Osteocyte (in vitro differentiated cells): ENCODE data around the gene METAP1. TPM values are rescaled to one million over a fixed set of nuclear protein-coding genes. Genes with fewer than 3 reads are reported as not detected.

Experiments
- DNase-seq: peaks from one replicate; pipeline ENCODE4 v3.0.0; 2021; ENCODE audit warnings: mixed read lengths; ENCODE audit not compliant: unreplicated experiment; ENCODE audit errors: extremely low spot score
- H3K27ac Mint-ChIP-seq: one replicate; pipeline ENCODE4 v1.8.0; 2021; ENCODE audit warnings: mild to moderate bottlenecking, mixed read lengths; ENCODE audit not compliant: unreplicated experiment
- H3K27me3 Mint-ChIP-seq: one replicate; pipeline ENCODE4 v1.8.0; 2021; ENCODE audit warnings: mixed read lengths; ENCODE audit not compliant: unreplicated experiment
- H3K36me3 Mint-ChIP-seq: one replicate; pipeline ENCODE4 v1.8.0; 2021; ENCODE audit warnings: mixed read lengths; ENCODE audit not compliant: unreplicated experiment
- H3K4me1 Mint-ChIP-seq: one replicate; pipeline ENCODE4 v1.8.0; 2021; ENCODE audit warnings: mixed read lengths; ENCODE audit not compliant: unreplicated experiment
- H3K4me3 Mint-ChIP-seq: one replicate; pipeline ENCODE4 v1.8.0; 2021; ENCODE audit warnings: mild to moderate bottlenecking, moderate library complexity, mixed read lengths; ENCODE audit not compliant: unreplicated experiment
- H3K9me3 Mint-ChIP-seq: one replicate; pipeline ENCODE4 v1.8.0; 2021; ENCODE audit warnings: mixed read lengths; ENCODE audit not compliant: unreplicated experiment
- total RNA-seq: library from RNA; stranded (reverse); gene quantifications from 2 replicates; pipeline ENCODE4 v1.2.1, GENCODE V29; 2021
- TF ChIP-seq, protein P1 (sequence below): fragments of 200-600 bp; sonication (generic); IDR thresholded peaks from 2 replicates; pipeline ENCODE4 v1.5.0; 2021; ENCODE audit warnings: antibody characterized with exemption, mild to moderate bottlenecking, moderate library complexity

The METAP1 gene
- total RNA-seq, 1 donor from 2014 or later = 28.7 TPM

GRCh38 chr4:99025506-99025905, 30.0 kb downstream of the METAP1 start:
- DNase-seq = no peak
- H3K27ac Mint-ChIP-seq = no peak overlapping the region
- H3K9me3 Mint-ChIP-seq = peaks cover 11% of the 10 kb centered on the region
- TF ChIP-seq, protein P1, sequence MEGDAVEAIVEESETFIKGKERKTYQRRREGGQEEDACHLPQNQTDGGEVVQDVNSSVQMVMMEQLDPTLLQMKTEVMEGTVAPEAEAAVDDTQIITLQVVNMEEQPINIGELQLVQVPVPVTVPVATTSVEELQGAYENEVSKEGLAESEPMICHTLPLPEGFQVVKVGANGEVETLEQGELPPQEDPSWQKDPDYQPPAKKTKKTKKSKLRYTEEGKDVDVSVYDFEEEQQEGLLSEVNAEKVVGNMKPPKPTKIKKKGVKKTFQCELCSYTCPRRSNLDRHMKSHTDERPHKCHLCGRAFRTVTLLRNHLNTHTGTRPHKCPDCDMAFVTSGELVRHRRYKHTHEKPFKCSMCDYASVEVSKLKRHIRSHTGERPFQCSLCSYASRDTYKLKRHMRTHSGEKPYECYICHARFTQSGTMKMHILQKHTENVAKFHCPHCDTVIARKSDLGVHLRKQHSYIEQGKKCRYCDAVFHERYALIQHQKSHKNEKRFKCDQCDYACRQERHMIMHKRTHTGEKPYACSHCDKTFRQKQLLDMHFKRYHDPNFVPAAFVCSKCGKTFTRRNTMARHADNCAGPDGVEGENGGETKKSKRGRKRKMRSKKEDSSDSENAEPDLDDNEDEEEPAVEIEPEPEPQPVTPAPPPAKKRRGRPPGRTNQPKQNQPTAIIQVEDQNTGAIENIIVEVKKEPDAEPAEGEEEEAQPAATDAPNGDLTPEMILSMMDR = no peak
- H3K4me3 Mint-ChIP-seq = no peak overlapping the region
- H3K36me3 Mint-ChIP-seq = peaks cover 12% of the 10 kb centered on the region
- no peaks in the 10 kb centered on the region for H3K27me3 Mint-ChIP-seq
- peaks cover 17% of the 10 kb centered on the region for H3K4me1 Mint-ChIP-seq

GRCh38 chr4:99027304-99027703, 31.8 kb downstream of the METAP1 start:
- Mint-ChIP-seq H3K4me1 (peaks cover 17% of the 10 kb centered on the region), H3K27ac (no peak overlapping the region), H3K27me3 (no peaks in the 10 kb centered on the region), H3K9me3 (no peaks in the 10 kb centered on the region), H3K36me3 (peaks cover 2% of the 10 kb centered on the region), H3K4me3 (no peak overlapping the region)
- TF ChIP-seq, protein P1 = no peak
- no peak for DNase-seq

DNA sequence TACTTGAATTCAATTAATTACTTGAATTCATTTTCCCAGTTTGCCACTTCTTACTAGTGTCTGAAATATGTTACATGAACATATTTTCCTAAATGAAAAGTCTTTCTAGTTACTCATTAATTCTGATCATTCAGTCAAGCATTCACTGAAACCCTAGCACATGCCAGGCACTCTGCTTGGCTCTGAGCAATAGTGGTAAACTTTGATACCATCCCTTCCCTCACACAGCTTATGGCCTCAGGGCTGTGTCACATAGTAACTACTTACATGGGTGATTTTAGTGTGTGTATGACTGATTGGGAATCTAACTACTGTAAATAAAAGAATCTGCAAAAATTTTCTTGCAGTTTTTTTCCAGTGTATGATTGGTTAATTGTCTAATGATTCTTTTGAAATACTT, 32.7 kb downstream of the METAP1 start:
- TF ChIP-seq, protein P1 = no peak
- H3K9me3 Mint-ChIP-seq = no peaks in the 10 kb centered on the region
- H3K4me1 Mint-ChIP-seq = peaks cover 17% of the 10 kb centered on the region
- no peak for DNase-seq
- no peak overlapping the region for H3K27ac Mint-ChIP-seq
- H3K36me3 Mint-ChIP-seq = peaks cover 2% of the 10 kb centered on the region
- H3K27me3 Mint-ChIP-seq = no peaks in the 10 kb centered on the region
- no peak overlapping the region for H3K4me3 Mint-ChIP-seq

DNA sequence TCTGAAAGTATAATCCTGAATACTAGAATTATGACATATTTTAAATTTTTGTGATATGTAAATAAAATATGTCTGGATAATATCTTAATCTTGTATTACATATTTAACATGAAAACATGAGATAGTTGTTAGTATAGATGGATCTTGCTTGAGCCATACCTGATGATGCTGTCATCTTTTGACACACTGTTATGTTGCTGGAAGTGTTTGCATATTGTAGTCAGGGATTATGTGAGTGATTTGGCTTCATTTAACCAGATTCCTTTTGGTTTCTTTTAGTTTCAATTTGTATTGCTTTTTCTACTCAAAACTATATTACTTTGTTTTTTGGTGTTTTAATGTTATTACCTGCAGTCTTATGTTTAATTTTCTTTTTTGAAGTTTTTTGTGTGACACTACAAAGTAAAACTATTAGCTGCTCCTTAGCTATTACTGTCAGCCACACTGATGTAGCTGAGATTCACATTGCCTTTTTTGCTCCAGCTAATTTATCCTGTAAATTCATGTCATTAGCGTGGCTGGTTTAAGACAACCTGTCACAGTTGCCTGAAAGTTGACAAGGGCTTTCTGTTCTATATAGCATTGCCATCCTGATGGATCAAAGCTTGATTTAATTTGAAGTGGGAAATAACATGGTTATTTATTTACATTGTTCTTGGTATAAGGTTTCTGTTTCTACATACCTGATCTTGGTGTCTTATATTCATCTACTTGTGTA, 33.7 kb downstream of the METAP1 start:
- Mint-ChIP-seq H3K27me3 (no peaks in the 10 kb centered on the region), H3K27ac (peak overlapping the region; percentile 28), H3K4me1 (peaks cover 18% of the 10 kb centered on the region), H3K9me3 (no peaks in the 10 kb centered on the region), H3K36me3 (peaks cover 4% of the 10 kb centered on the region), H3K4me3 (no peak overlapping the region)
- TF ChIP-seq, protein P1 = no peak
- DNase-seq = no peak

DNA sequence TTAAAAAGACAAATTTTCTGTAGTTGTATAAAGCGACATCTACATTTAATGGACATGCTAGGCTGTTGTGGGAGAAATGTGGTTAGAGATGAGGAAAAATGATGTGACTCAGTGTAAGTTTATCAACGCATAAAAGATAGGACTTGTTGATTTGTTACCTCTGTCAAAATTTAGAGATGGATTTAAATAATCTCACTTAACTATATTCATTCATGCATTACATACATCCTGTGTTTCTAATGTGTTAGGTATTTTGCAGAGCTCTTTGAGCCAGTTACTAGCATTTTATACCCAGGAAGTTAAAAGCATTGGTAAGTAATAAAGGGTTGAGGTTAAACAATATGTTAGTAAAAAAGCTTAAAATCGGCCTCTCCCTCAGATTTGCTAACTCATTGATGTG, 34.3 kb downstream of the METAP1 start:
- no peak overlapping the region for H3K4me3 Mint-ChIP-seq
- H3K27ac Mint-ChIP-seq = no peak overlapping the region
- H3K27me3 Mint-ChIP-seq = no peaks in the 10 kb centered on the region
- peaks cover 18% of the 10 kb centered on the region for H3K4me1 Mint-ChIP-seq
- TF ChIP-seq, protein P1 = no peak
- no peaks in the 10 kb centered on the region for H3K9me3 Mint-ChIP-seq
- no peak for DNase-seq
- peaks cover 7% of the 10 kb centered on the region for H3K36me3 Mint-ChIP-seq
